Measurements from ENCODE around the gene TULP3.
"Not testable (repeated sequence)": the region's sequence is repeated elsewhere in the genome, so short reads cannot be mapped to it uniquely, and the experiment has no call there.

TULP3 gene, protein sequence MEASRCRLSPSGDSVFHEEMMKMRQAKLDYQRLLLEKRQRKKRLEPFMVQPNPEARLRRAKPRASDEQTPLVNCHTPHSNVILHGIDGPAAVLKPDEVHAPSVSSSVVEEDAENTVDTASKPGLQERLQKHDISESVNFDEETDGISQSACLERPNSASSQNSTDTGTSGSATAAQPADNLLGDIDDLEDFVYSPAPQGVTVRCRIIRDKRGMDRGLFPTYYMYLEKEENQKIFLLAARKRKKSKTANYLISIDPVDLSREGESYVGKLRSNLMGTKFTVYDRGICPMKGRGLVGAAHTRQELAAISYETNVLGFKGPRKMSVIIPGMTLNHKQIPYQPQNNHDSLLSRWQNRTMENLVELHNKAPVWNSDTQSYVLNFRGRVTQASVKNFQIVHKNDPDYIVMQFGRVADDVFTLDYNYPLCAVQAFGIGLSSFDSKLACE

GRCh38 chr12:2890388-2891239 is at the start of gene TULP3:
Gene TULP3 (plus strand): TSS chr12:2890891. CDS start chr12:2890948, 57 bp downstream.
- DNase-seq, result peak; percentile 98

- DNase-seq, result peak; percentile 12
Observed at GRCh38 chr12:2841056-2841650, 49.5 kb upstream of the TULP3 start.

GRCh38 chr12:2842948-2843347 is 47.7 kb upstream of the TULP3 start:
- no peak for DNase-seq

GRCh38 chr12:2844786-2845185 is 45.9 kb upstream of the TULP3 start:
- no peak for DNase-seq

- DNase-seq, result no peak
Observed at GRCh38 chr12:2845280-2845679, 45.4 kb upstream of the TULP3 start.

DNA sequence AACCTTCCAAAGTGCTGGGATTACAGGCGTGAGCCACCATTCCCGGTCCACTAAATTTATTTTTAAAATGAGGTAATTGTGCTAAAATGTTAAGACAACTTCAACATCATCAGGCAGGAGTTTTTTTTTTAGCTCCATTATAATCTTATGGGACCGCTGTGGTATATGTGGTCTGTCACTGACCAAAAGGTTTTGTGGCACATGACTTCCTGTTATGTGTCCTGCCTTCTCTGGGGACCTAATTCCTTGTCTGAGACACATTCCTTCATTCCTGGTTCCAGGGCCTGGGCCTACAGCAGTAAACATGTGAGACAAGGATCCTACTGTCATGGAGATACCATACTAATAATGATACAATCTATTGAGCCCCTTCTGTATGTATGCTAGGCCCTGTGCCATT is 38.8 kb upstream of the TULP3 start:
- no peak for DNase-seq

- peak; percentile 64 for DNase-seq
Observed at GRCh38 chr12:2853626-2854025, 37.1 kb upstream of the TULP3 start.

- DNase-seq, result no peak
Observed at GRCh38 chr12:2854669-2855453, 35.8 kb upstream of the TULP3 start.

DNA sequence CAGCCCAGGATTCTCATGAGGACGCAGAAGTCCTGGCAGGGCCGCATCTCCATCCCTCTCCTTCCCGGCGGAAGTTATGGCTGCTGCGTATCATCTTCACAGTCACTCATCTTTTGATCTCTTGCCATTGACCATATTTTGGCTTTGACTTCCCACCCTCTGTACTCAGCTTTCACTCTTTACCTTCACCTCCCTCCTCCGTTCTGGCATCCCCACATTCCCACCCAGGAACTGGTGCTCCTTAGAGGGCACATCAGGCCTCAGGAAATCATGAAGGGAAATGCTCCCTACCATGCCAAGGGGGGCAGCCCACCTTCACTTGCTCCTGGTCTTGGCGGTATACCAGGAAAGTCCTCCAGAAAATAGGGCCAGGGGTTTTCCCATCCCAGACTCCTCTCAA is 35.1 kb upstream of the TULP3 start:
- DNase-seq, result no peak

GRCh38 chr12:2856051-2856450 is 34.6 kb upstream of the TULP3 start:
- no peak for DNase-seq

- no peak for DNase-seq
Observed at GRCh38 chr12:2857021-2857431, 33.7 kb upstream of the TULP3 start, which contains the start of gene TEX52. Gene TEX52 (minus strand): TSS chr12:2857039. CDS start chr12:2857026, 13 bp downstream.

DNA sequence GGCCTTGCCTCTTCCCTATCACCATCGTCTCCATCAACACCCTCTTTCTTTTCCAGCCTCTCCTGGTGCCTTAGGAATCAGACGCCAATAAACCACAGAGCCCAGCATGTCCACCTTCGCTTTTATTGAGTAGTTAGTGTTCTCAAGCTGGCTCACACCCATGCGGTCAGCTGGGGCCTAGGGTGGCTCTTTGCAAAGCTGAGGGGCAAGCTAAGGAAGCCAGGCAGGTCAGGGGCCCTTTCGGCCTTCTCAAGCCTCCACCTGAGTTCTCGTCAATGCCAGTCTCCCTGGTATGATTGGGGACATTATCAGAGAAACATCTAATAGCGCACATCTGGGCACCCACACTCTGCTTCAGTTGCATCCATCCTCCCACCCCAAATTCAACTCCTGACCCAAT is 33.1 kb upstream of the TULP3 start:
- no peak for DNase-seq

- DNase-seq, result no peak
Observed at GRCh38 chr12:2858334-2858733, 32.4 kb upstream of the TULP3 start.

- no peak for DNase-seq
Observed at GRCh38 chr12:2858944-2859421, 31.7 kb upstream of the TULP3 start.

DNA sequence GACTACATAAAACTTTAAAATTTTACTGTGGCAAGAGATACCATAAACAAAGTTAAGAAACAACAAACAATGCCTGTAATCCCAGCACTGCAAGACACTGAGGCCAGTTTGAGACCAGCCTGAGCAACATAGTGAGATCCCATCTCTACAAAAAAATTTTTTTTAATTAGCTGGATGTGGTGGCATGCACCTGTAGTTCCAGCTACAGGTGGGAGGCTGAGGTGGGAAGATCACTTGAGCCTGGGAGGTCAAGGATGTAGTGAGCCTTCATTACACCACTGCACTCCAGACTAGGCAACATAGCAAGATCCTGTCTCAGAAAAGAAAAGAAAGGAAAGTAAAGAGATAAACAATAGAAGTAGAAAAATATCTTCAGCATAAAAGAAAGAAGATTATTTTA is 30.5 kb upstream of the TULP3 start:
- no peak for DNase-seq

GRCh38 chr12:2862876-2863275 is 27.8 kb upstream of the TULP3 start:
- no peak for DNase-seq

DNA sequence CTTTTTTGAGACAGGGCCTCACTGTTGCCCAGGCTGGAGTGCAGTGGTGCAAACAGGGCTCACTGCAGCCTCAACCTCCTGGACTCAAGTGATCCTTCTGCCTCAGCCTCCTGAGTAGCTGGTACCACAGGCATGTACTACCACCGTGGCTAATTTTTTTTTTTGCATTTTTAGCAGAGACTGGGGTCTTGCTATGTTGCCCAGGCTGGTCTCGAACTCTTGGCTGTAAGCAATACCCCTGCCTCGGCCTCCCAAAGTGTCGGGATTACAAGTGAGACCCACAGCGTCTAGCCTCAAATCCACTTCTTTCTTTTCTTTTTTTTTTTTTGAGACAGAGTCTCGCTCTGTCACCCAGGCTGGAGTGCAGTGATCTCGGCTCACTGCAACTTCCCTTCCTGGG is 27.3 kb upstream of the TULP3 start:
- DNase-seq, result not testable (repeated sequence)

DNA sequence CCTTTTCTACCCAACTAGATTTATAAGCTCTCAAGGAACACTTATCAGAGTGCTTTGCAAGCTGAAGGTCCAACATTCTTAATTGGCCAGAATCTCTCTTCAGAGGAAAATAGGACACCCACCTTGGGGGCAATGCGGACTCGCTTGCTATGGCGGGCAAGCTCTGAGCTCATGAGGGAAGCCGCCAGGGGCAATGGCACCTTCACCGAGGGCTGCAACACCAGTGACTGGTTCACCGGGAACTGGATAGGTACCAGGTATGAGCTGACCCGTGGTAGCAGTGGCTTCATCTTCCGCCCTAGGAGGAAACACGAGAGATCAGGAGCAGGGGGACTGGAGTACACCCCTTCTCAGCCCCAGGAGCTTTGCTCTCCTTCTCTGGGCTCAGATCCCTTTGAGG is 26.5 kb upstream of the TULP3 start:
- no peak for DNase-seq

DNA sequence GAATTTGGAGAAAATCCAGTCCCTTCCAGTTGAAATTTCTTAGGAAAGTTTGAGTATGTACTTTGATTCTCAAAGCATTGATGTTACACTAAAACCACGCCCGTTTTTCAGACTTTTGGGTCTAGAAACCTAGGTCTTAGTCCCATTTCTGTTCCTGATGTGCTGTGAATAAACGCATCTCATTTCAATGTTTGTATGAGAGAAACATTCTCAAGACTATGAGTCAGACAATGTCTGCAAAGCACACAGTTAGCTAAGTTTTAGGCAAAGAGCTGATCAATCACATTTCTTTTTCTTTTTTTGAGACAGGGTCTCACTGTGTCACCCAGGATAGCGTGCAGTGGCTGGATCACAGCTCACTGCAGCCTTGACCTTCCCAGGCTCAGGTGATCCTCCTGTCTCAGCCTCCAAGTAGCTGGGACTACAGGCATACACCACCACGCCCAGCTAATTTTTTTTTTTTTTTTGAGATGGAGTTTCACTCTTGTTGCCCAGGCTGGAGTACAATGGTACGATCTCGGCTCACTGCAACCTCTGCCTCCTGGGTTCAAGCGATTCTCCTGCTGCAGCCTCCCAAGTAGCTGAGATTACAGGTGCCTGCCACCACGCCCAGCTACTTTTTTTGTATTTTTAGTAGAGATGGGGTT is 21.6 kb upstream of the TULP3 start:
- not testable (repeated sequence) for DNase-seq

GRCh38 chr12:2876431-2877046 is 14.2 kb upstream of the TULP3 start:
- DNase-seq, result peak; percentile 49
